ENCODE data around the gene TNC. TPM values are rescaled to one million over a fixed set of nuclear protein-coding genes. Genes with fewer than 3 reads are reported as not detected.

Gene TNC
- total and polyA plus RNA-seq, 10 of the 15 experiments (the other 5 are each of a cell fraction or from before 2014, with no cell fraction given), result 0.05 to 4.2 (median 0.14) TPM

GRCh38 chr9:115022760-115023434 is 95.1 kb downstream of the TNC start:
- no peak overlapping the region for H3K27ac ChIP-seq (ENCODE audit: control insufficient read depth, insufficient read depth)
- H3K4me3 ChIP-seq, result no peak overlapping the region
- no peak for DNase-seq (ENCODE audit: low read depth, low spot score)
- intact Hi-C loops (cut with micrococcal nuclease; ENCODE audit: unreplicated experiment) (no loop called here), in situ Hi-C loops (cut with MboI) (no loop called here)
- no peaks in the 10 kb centered on the region for H3K9me3 ChIP-seq (replicated peaks; ENCODE audit: control insufficient read depth, insufficient read depth, low read length)
- H3K36me3 ChIP-seq (ENCODE audit: control insufficient read depth in 2 of 2, insufficient read depth in 2 of 2, low read length in 1 of 2), result no peaks in the 10 kb centered on the region
- ChIA-PET SMC1A (ENCODE audit: uncharacterized antibody, unreplicated experiment) (no interaction called here), POLR2A (no interaction called here), CTCF (interaction anchor here (1.7 kb wide), 1 partner anchor 8 kb away, joined by 4 read pairs; no protein-coding TSS in a partner anchor), RAD21 (ENCODE audit: unreplicated experiment) (interaction anchor here (1.5 kb wide), 1 partner anchor 342 kb away, joined by 5 read pairs; no protein-coding TSS in a partner anchor)
- 26% methylated on average over 6 of the region's 6 CpGs for WGBS (ENCODE audit: insufficient coverage, insufficient replicate concordance, low lambda C conversion rate, missing lambda C conversion rate)
- H3K4me1 ChIP-seq (ENCODE audit: control insufficient read depth, insufficient read depth, low read length), result no peaks in the 10 kb centered on the region
- H3K27me3 ChIP-seq (replicated peaks in 1 of 2; ENCODE audit: control insufficient read depth in 2 of 2, insufficient read depth in 2 of 2, low read length in 1 of 2), result peaks cover 0 to 5% of the 10 kb centered on the region in 2 experiments; a peak in 2 of 4 replicates
- no peak overlapping the region for H3K9ac ChIP-seq (ENCODE audit: control insufficient read depth, insufficient read depth, low read length)
- no peaks in the 10 kb centered on the region for H4K20me1 ChIP-seq (ENCODE audit: control insufficient read depth, insufficient read depth)
- no peak overlapping the region for H2AFZ ChIP-seq (ENCODE audit: control insufficient read depth, low read depth, low read length)
- no peak for FAIRE-seq
- H3K4me2 ChIP-seq (ENCODE audit: control insufficient read depth, insufficient read depth), result no peak overlapping the region
- H3K79me2 ChIP-seq (ENCODE audit: control insufficient read depth, insufficient read depth, low read length), result no peaks in the 10 kb centered on the region
- BruUV-seq (replicated peaks), result no TSS peak
- ATAC-seq, result no peak
- no peak for TF ChIP-seq IKZF1 (conservative IDR thresholded peaks at IDR 0.05)
- TF ChIP-seq GABPA (IDR thresholded peaks at IDR 0.05; ENCODE audit: low read depth), result no peak
- TF ChIP-seq PKNOX1 (IDR thresholded peaks at IDR 0.05), result no peak
- TF ChIP-seq SKIL (IDR thresholded peaks at IDR 0.05; ENCODE audit: low read depth, poor library complexity, severe bottlenecking), result no peak
- TF ChIP-seq JUND (IDR thresholded peaks at IDR 0.05; ENCODE audit: low read depth, low read length), result no peak
- no peak for TF ChIP-seq NR2F1 (conservative IDR thresholded peaks at IDR 0.05)
- TF ChIP-seq NFXL1 (IDR thresholded peaks at IDR 0.05; ENCODE audit: borderline replicate concordance), result no peak
- no peak for TF ChIP-seq GATAD2B (conservative IDR thresholded peaks at IDR 0.05; ENCODE audit: low read depth)
- TF ChIP-seq ZNF622 (IDR thresholded peaks at IDR 0.05), result no peak
- no peak for TF ChIP-seq NFYA (IDR thresholded peaks at IDR 0.05; ENCODE audit: borderline replicate concordance, low read depth, low read length)
- no peak for TF ChIP-seq FOXM1 (IDR thresholded peaks at IDR 0.05; ENCODE audit: low read depth, low read length)
- TF ChIP-seq KDM1A (IDR thresholded peaks at IDR 0.05; ENCODE audit: borderline replicate concordance), result no peak
- TF ChIP-seq ZZZ3 (IDR thresholded peaks at IDR 0.05; ENCODE audit: control insufficient read depth, insufficient read length, low read depth), result no peak
- TF ChIP-seq EP300 (IDR thresholded peaks at IDR 0.05; ENCODE audit: borderline replicate concordance in 1 of 2, control insufficient read depth in 1 of 2, low read depth in 2 of 2, low read length in 2 of 2), result no peak
- TF ChIP-seq SRF (IDR thresholded peaks at IDR 0.05; ENCODE audit: low read depth in 2 of 2, low read length in 2 of 2), result no peak
- TF ChIP-seq TCF12 (IDR thresholded peaks at IDR 0.05; ENCODE audit: low read depth, low read length), result no peak
- no peak for TF ChIP-seq ZNF384 (IDR thresholded peaks at IDR 0.05; ENCODE audit: borderline replicate concordance, low read depth, low read length)
- TF ChIP-seq ZBTB4 (CRISPR knock-in tag; IDR thresholded peaks at IDR 0.05), result no peak
